ENCODE results near the gene FSD1. TPM values are rescaled to one million over a fixed set of nuclear protein-coding genes. Genes with fewer than 3 reads are reported as not detected.

Gene FSD1
- total and polyA plus RNA-seq, 9 of the 15 experiments (the other 6 are each of a cell fraction or from before 2014, with no cell fraction given) = 0.11 to 1.9 (median 0.94) TPM; not detected in 1

DNA sequence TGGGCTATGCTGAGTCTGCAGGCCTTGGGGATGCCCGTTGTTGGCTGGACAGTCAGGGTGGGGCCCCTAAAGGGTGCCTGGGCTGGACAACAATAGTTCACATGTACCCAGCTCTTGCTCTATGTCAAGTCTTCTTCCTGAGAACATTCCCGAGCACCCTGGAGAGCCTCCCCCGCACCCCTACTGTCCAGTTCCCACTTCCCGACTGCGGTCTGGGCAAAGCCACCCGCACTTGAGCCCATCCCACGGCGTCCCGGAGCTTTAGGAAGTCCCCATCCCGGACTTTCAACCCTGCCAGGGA is 37.9 kb downstream of the FSD1 start (continued):
- no peak for TF ChIP-seq CREB3L1 (IDR thresholded peaks at IDR 0.05; ENCODE audit: borderline replicate concordance, low read depth)
- TF ChIP-seq ZNF696 (CRISPR knock-in tag; conservative IDR thresholded peaks at IDR 0.05) = no peak
- TF ChIP-seq GABPB2 (CRISPR knock-in tag; conservative IDR thresholded peaks at IDR 0.05) = no peak
- peak in 1 of 2 experiments; percentile 61; a peak in 2 of 4 replicates for TF ChIP-seq NONO (IDR thresholded peaks at IDR 0.05; ENCODE audit: low read depth in 2 of 2, low read length in 1 of 2)
- TF ChIP-seq EGR1 (conservative IDR thresholded peaks at IDR 0.05) = peak; percentile 67
- TF ChIP-seq NFE2 (IDR thresholded peaks at IDR 0.05; ENCODE audit: low read depth) = no peak
- TF ChIP-seq HSF4 (CRISPR knock-in tag; IDR thresholded peaks at IDR 0.05; ENCODE audit: borderline replicate concordance) = no peak
- TF ChIP-seq RBBP5 (IDR thresholded peaks at IDR 0.05; ENCODE audit: borderline replicate concordance, insufficient read depth, low read length, poor library complexity, severe bottlenecking) = no peak
- TF ChIP-seq SMARCB1 (IDR thresholded peaks at IDR 0.05; ENCODE audit: insufficient read length, low read depth) = no peak
- TF ChIP-seq ZNF551 (CRISPR knock-in tag; IDR thresholded peaks at IDR 0.05) = no peak
- no peak for TF ChIP-seq PYGO2 (tag; IDR thresholded peaks at IDR 0.05)
- TF ChIP-seq, protein P1, sequence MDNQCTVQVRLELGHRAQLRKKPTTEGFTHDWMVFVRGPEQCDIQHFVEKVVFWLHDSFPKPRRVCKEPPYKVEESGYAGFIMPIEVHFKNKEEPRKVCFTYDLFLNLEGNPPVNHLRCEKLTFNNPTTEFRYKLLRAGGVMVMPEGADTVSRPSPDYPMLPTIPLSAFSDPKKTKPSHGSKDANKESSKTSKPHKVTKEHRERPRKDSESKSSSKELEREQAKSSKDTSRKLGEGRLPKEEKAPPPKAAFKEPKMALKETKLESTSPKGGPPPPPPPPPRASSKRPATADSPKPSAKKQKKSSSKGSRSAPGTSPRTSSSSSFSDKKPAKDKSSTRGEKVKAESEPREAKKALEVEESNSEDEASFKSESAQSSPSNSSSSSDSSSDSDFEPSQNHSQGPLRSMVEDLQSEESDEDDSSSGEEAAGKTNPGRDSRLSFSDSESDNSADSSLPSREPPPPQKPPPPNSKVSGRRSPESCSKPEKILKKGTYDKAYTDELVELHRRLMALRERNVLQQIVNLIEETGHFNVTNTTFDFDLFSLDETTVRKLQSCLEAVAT (IDR thresholded peaks at IDR 0.05) = no peak
- peak; percentile 76 for TF ChIP-seq PHF20 (IDR thresholded peaks at IDR 0.05; ENCODE audit: partially characterized antibody)
- no peak for TF ChIP-seq SAFB (IDR thresholded peaks at IDR 0.05; ENCODE audit: borderline replicate concordance, low read depth, low read length)
- no peak for TF ChIP-seq CUX1 (CRISPR knock-in tag; IDR thresholded peaks at IDR 0.05)
- TF ChIP-seq, protein P2, sequence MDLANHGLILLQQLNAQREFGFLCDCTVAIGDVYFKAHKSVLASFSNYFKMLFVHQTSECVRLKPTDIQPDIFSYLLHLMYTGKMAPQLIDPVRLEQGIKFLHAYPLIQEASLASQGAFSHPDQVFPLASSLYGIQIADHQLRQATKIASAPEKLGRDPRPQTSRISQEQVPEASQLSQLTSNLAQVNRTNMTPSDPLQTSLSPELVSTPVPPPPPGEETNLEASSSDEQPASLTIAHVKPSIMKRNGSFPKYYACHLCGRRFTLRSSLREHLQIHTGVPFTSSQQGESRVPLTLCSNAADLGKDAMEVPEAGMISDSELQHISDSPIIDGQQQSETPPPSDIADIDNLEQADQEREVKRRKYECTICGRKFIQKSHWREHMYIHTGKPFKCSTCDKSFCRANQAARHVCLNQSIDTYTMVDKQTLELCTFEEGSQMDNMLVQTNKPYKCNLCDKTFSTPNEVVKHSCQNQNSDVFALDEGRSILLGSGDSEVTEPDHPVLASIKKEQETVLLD (IDR thresholded peaks at IDR 0.05) = no peak
- TF ChIP-seq, protein P3, sequence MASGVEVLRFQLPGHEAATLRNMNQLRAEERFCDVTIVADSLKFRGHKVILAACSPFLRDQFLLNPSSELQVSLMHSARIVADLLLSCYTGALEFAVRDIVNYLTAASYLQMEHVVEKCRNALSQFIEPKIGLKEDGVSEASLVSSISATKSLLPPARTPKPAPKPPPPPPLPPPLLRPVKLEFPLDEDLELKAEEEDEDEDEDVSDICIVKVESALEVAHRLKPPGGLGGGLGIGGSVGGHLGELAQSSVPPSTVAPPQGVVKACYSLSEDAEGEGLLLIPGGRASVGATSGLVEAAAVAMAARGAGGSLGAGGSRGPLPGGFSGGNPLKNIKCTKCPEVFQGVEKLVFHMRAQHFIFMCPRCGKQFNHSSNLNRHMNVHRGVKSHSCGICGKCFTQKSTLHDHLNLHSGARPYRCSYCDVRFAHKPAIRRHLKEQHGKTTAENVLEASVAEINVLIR (CRISPR knock-in tag; IDR thresholded peaks at IDR 0.05) = no peak
- TF ChIP-seq PHB (CRISPR knock-in tag; IDR thresholded peaks at IDR 0.05) = no peak
